SIG-M5 treated with dmso at 0.1 percent for 504 hours (cell line): ENCODE measurements around the gene EHBP1.
"Not testable (repeated sequence)": the region's sequence is repeated elsewhere in the genome, so short reads cannot be mapped to it uniquely, and the experiment has no call there.

Experiments
- DNase-seq: peaks from one replicate; lab custom pipeline; 2025; ENCODE audit not compliant: unreplicated experiment; lab: John Stamatoyannopoulos, UW

The EHBP1 gene

DNA sequence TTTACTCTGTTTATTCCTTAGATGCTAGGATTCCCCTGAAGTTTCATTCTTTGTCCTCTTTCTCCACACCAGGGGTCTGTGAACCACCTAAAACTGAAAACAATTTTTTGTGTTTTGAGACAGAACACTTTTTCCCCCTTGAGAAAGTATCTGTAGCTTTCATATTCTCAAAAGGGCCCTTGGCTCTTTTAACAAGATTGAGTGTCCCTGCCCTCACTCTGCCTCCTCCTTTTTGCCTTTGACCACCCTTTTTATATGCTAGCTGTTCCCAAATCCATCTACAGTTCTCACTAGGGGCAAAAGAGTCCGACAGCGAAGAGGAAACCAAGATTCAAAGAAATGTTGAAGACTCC is 883 bp upstream of the EHBP1 start:
- DNase-seq = no peak

DNA sequence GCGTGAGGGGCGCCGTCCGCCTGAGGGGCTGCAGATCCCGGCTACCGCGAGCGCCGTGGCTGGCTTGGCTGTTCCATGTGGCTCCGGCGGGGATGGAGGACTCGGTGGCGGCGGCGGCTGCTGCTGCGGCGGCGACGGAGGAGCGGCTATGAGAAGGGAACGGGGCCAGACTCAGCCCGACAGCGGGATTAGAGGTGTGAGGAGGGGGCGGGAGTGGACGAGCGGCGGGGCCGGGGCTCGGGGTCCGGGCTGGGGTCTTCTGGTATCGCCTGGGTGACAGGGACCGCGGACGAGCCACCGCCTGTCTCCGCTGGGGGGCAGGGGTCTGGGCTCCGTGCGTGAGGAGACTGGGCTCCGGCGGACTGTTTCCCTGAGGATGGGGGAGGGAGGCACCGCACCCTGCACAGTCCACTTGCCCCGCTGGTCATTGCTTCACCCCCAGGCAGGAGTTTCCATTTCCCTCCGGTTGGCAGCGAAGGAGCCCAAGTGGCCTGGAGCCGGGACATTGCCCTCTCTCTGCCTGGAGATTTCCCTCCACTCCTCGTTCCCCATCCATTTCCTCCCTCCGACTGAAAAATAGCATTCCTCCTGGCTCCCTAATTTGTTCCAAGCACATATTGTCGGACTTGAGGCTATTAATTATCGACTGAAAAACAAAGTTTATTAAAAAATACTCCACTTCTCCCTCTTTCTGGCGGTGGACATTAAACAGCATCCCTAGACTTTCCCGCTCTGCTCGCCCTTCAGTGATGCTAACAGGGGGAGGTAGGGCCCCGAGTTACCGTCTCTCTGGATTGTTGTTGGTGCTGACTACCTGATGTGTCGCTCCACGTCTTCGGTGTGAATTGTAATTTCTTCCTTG is 577 bp downstream of the EHBP1 start:
- peak; percentile 45 for DNase-seq

DNA sequence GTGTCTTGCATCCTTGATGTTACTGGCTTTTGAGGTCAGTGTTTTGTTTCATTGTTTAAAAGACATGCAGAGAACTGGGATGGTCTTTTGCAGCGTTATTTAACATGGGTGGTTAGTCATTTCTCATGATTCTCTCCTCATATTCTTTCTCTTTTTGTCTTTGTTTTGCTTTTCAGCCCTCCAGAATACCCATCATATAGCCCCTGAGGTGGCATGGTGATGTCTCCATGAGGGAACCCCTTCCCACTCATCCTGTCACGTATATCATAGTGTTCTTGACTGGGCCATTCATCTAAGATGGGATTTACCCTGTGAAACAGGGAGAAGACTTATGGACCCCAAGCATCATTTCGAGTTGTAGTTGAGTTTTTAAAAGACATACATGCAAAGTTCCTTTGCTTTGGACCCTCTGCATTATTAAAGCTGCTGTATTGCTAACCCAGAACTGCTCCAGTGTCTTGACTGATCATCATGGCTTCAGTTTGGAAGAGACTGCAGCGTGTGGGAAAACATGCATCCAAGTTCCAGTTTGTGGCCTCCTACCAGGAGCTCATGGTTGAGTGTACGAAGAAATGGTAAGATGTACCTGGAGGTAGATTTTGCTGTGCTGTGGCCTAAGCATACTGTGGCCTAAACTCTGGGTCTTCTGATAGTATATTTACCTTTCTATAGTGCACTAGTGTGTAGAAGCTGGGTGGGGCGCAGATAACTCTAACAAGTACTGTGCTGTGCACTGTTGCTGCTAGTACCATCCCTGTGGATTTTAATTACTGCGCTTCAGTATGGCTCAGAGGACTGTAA is 1.4 kb downstream of the EHBP1 start:
- no peak for DNase-seq

DNA sequence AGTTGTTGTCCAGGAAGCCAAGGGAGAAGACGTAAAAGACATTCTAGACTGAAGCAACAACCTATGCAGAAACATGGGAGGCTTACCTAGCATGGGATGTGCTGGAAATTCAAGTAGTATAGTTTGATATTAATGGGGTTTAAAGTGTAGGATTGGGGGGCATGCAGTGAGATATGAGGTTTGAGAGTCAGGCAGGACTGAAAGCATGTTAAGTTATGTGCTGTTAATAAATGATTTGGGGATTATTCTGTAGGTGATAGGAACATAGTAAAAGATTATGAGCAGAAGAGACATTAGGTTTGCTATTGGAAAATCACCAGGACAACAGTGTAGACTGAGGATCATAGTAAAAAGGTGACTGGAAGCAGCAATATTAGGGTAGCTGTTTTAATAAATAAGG is 3.2 kb downstream of the EHBP1 start:
- DNase-seq = no peak

DNA sequence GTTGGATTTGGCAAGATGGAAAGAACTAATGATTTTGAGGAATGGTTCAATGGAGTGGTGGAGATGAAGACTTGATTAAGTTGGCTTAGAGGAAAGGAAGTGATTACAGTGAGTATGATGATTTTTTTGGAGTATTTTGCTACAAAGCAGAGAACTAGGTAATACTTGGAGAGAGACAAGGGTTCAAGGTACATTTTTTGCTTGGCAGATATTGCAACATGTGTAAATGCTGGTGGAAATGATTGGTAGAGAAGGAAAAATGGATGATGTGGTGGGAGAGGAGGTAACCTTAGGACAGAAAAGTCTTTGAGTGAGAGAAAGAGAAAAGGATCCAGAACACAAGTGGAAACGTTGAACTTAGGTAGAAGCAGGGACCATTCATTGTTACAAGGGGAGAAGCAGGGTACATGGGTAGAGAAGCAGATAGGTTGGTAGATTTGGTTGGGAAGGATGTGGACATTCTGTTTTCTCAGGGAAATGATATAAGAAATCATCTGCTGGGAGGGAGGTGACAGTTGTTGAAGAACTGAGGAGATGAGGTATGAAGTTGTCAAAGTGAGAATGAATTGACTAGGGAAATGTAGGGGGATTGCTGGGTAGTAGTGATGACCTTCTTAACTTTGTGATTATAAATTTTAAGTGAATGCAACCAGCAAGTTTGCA is 6.5 kb downstream of the EHBP1 start:
- DNase-seq = no peak

DNA sequence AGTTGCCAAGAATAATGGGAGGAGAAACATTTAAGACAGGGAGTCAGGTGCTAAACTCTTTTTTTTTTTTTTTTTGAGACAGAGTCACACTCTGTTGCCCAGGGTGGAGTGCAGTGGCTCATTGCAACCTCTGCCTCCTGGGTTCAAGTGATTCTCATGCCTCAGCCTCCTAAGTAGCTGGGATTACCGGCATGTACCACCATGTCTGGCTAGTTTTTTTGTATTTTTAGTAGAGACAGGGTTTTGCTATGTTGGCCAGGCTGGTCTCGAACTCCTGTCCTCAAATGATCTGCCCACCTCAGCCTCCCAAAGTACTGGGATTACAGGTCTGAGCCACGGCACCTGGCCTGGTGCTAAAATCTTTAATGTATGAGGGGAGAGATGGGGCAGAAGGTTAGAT is 7.7 kb downstream of the EHBP1 start:
- not testable (repeated sequence) for DNase-seq

DNA sequence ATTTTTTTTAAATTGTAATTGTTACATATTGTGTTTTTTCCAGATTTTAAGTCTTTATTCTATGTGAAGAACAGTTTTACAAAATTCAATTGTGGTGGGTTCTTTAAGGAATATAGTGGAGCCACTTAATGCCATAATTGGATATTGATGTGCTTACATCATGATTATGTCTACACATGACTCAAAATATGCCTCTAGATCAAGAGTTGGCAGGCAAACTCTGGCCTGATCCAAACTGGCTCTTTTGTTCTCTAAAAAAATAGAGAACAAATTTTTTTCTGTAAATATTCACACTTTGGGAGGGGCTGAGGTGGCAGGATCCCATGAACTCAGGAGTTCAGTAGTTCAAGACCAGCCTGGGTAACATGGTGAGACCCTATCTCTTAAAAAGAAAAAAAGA is 8.3 kb downstream of the EHBP1 start:
- DNase-seq = no peak

DNA sequence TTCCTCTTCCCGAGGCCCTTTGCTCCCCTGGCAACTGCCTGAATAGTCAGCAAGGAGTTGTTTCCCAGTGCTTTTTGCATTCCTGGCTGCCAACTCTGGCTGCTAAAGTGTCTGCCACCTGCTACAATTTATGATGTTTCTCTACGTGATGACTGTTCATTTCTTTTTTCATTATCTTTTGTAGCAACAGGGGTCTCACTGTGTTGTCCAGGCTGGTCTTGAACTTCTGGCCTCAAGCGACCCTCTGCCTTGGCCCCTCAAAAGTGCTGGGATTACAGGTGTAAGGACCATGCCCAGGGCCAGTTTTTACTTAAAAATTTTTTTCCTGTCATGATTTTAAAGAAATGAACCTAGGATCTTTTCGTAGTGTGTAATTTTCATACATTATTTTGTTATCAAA is 11.3 kb downstream of the EHBP1 start:
- no peak for DNase-seq

DNA sequence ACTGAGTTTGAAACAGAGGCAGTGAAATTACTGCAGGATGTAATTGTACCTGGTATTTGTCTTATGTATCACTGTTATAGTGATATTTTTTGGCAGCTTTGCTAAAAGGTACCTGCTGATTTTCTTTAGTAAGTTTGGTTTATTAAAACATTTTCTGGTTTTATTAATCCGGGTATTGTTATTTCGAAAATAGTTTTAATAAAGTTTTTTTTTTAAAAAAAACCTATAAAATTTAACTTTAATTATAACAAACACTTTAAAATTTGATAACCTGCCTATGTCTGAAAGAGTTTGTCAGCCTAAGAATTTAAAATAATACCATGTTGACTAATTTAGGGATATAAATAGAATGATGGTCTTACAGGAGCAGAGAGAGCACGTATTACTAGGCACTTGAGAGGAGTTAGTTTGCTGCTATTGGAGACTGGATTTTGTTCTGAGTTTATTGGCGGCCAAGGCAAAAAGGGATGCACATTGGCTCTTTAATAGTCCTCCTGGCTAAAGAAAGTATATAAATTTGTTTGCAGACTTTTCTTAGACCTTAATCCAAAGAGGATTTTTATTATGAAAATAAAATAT is 12.1 kb downstream of the EHBP1 start:
- DNase-seq = no peak

DNA sequence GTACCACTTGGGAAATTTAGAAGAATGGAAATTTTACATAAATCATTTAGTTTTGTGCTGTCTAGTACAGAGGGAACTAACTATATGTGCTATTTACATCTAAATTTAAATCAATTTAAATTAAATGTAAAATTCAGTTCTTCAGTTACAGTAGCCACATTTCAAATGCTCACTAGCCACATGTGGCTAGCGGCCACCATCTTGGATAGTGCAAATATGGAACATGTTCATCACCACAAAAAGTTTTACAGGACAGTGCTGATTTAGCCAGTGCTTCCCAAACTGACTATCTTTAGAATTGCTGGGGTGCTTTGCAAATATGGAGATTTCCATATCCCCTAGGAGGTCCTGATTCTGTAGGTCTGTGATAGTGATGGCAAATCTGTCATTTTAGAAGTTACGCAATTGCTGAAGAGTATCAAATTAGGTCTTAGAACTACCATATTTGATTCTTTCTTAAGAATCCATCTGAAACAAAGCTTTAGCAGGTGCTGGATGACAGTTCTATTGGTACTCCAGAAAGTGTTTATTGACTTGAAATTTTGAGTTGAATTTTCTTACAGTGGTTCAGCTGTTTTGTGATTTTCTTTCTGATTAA is 12.8 kb downstream of the EHBP1 start:
- DNase-seq = no peak

DNA sequence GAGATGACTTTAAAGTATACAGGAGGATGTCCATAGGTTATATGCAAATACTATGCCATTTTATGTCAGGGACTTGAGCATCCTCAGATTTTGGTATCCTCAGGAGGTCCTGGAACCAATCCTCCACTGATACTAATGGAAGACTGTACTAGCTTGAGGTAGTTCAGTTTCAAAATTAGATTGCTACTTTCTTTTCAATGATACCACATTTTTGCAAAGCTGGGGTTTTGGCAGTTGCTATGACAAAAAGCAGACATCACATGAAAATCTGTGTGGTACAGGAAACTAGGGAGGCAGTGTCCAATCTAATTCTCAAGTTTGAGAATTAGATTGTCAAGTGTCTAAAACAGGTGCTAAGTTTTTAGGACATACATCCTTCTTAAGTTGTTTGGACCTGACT is 14.2 kb downstream of the EHBP1 start:
- no peak for DNase-seq

DNA sequence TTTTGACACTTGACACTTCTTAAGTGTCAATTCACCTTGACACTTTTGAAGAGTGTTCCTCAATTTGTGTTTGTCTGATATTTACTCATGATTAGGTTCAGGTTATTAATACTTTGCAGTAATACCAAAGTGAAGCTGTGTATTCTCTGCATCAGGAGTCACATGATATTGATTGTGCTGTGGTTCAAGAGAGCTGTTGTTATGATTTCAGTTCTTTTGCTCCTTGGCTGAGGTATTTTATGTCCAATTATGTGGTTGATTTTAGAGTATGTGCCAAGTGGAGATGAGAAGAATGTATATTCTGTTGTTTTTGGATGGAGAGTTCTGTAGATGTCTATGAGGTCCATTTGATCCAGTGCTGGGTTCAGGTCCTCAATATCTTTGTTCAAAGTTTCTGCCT is 17.2 kb downstream of the EHBP1 start:
- no peak for DNase-seq

DNA sequence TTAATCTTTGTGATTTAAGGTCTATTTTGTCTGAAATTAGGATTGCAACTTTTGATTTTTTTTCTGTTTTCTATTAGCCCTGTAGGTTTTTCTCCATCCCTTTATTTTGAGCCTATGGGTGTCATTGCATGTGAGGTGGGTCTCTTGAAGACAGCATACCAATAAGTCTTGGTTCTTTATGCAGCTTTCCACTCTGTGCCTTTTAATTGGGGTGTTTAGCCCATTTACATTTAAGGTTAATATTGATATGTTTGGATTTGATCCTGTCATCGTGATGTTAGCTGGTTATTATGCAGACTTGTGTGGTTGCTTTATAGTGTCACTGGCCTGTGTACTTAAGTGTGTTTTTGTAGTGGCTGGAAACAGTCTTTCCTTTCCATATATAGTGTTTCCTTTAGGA is 17.7 kb downstream of the EHBP1 start:
- DNase-seq = no peak

DNA sequence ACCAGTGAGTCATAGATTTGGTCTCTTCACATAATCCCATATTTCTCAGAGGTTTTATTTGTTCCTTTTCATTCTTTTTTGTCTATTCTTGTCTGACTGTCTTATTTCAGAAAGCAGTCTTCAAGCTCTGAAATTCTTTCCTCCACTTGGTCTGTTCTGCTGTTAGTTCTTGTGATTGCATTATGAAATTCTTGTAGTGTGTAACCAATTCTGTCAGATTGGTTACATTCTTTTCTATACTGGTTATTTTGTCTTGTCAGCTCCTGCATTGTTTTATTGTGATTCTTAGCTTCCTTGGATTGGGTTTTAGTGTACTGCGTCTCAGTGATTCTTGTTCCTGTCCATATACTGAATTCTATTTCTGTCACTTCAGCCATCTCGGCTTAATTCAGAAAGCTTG is 18.6 kb downstream of the EHBP1 start:
- no peak for DNase-seq

DNA sequence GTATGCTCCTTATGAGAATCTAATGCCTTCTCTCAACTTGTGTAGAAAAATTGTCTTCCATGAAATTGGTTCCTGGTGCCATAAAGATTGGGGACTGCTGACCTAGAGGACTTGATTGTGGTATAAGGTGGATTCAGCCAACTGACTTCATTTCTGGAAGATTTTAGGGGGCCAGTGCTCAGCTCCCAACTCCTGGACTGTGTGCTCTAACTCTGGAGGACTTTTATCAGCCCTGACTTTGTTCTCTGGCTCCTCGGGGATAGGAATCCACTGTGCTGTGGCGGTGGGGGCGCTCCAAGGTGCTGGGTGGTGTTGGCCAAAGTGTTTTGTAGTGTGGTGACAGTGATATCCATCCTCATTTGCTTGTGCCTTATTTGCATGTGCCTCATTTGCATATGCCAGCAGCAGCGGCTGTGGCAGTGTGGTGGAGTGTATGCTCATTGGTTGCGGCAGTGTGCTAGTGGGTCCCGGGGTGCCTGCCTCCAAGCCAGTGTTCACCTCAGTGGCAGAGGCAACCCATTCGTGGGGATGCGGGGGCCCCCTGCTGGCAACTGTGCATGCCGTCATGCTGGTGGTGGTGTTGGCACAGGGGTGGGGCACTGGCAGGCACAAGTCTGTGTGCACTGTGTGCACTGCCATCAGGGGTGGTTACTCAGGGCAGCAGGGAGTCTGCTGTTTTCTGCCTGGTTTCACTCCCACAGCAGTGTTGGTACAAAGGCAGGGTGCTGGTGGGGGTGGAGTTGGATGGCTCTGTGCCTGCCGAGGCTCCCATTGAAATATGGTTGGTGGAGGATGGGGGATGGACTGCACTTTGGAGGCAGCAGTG is 19.6 kb downstream of the EHBP1 start:
- DNase-seq = no peak

DNA sequence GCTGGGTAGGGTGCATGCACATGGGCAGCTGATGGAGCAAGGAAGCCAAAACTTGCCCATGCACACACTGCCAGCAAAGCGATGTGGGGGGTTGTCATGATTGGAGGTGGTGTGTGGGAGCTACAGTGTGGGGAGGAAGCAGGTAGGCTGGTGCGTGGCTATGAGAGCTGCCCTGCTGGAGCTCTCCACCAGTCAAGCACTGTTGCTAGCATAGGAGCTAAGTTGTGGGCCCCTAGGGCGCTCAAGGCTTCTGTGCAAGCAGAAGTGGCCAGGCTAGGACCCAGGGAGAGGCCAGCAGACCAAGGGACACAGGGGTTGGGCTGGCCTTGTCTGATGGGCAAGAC is 20.2 kb downstream of the EHBP1 start:
- DNase-seq = no peak

DNA sequence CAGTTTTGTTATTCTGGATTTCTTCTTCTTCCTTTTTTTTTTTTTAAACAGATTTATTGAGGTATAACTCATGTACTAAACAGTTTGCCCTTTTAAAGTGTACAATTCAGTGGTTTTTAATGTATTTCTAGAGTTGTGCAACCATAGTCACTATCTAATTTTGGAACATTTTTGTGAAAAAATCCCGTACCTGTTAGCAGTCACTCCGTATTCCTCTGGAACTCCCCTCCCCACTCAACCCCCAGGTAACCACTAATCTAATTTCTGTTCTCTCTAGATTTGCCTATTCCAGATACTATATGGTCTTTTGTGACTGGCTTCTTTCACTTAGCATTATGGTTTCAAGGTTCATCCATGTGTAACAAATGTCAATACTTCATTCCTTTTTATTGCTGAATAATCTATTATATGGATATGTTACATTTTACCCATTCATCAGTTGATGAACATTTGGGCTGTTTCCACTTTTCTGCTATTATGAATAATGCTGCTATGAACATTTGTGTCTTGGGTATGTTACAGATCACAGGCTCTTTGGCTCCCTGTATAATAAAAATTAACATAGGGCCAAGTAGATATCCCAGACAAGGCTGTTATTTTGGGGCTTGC is 21.9 kb downstream of the EHBP1 start:
- no peak for DNase-seq

DNA sequence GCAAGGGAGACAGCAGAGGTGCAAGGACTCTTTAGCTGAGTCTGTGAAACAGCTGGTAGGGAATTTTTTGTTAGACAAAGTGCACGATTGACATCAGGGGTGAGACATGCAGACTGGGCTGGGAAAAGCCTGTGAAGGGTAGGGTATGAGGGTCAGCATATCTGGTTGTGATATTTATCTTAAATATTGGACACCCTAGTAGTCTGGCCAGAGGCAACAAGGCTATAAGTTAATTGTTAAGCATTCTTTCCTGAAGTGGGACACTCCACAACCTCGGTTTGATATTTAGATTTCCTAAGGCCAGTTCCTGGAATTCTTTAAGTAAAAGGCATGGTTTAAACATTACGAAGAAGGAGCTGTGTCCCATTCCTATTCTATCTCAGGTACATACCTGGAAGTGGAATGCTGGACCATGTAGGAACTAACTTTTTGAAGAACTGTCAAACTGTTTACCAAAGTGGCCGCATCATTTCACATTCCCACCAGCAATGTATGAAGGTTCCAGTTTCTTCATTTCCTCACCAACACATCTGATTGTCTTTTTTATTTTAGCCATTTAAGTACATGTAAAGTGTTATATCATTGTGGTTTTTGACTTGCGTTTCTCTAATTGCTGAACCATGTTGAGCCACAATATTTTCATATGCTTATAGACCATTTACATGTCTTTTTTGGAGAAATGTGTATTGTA is 22.5 kb downstream of the EHBP1 start:
- no peak for DNase-seq

DNA sequence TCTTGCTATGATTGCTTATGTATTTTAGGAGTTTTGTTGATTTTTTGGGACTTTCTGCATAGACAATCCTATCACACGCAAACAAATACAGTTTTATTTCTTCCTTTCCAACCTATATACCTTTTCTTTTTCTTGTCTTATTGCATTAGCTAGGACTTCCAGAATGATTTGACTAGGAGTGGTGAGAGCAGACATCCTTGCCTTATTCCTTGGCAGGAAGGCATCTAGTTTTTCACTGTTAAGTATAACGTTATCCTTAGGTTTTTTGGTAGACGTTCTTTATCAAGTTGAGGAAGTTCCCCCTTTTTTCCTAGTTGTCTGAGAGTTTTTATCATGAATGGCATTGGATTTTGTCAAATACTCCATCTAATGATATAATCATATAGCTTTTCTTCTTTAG is 25.8 kb downstream of the EHBP1 start:
- DNase-seq = no peak
